ENCODE data around the gene CAPN5.

The CAPN5 gene

GRCh38 chr11:77104727-77105126 is 38.0 kb downstream of the CAPN5 start:
- no peaks in the 10 kb centered on the region for H3K36me3 ChIP-seq (ENCODE audit: insufficient read depth, low read length)
- H3K9ac ChIP-seq (ENCODE audit: low read depth, low read length, poor library complexity, severe bottlenecking), result no peak overlapping the region
- TF ChIP-seq CTCF (conservative IDR thresholded peaks at IDR 0.05; ENCODE audit: low read length), result no peak
- no peak for TF ChIP-seq EZH2phosphoT487 (IDR thresholded peaks at IDR 0.05; ENCODE audit: borderline replicate concordance)
- H3K4me2 ChIP-seq (ENCODE audit: low read depth, low read length, poor library complexity, severe bottlenecking), result no peak overlapping the region
- H3K4me1 ChIP-seq (ENCODE audit: insufficient read depth, low read length, poor library complexity, severe bottlenecking), result peaks cover 8% of the 10 kb centered on the region
- H3K27me3 ChIP-seq (ENCODE audit: insufficient read depth, low read length, poor library complexity, severe bottlenecking), result no peaks in the 10 kb centered on the region
- no peaks in the 10 kb centered on the region for H3F3A ChIP-seq (ENCODE audit: low read depth)
- H3K9me2 ChIP-seq (replicated peaks; ENCODE audit: low read depth, low read length), result no peaks in the 10 kb centered on the region
- H3K4me3 ChIP-seq (ENCODE audit: low read length, poor library complexity, severe bottlenecking), result no peak overlapping the region
- no peaks in the 10 kb centered on the region for H3K9me3 ChIP-seq (ENCODE audit: insufficient read depth, low read depth, low read length)
- H4K20me1 ChIP-seq (ENCODE audit: insufficient read depth, low read length, poor library complexity, severe bottlenecking), result no peaks in the 10 kb centered on the region
- no peaks in the 10 kb centered on the region for H3K79me2 ChIP-seq (ENCODE audit: insufficient read depth, low read length)
- H2AFZ ChIP-seq (ENCODE audit: low read length), result no peak overlapping the region

GRCh38 chr11:77106321-77106720 is 39.5 kb downstream of the CAPN5 start:
- Histone ChIP-seq H2AFZ (ENCODE audit: low read length) (no peak overlapping the region), H3K9ac (ENCODE audit: low read depth, low read length, poor library complexity, severe bottlenecking) (no peak overlapping the region), H3K4me2 (ENCODE audit: low read depth, low read length, poor library complexity, severe bottlenecking) (no peak overlapping the region)

GRCh38 chr11:77106759-77107158 is 40.0 kb downstream of the CAPN5 start:
- no peak overlapping the region for H3K4me2 ChIP-seq (ENCODE audit: low read depth, low read length, poor library complexity, severe bottlenecking)
- TF ChIP-seq EZH2phosphoT487 (IDR thresholded peaks at IDR 0.05; ENCODE audit: borderline replicate concordance), result no peak
- TF ChIP-seq CTCF (conservative IDR thresholded peaks at IDR 0.05; ENCODE audit: low read length), result no peak

More at GRCh38 chr11:77106321-77106720, 39.5 kb downstream of the CAPN5 start:
- Histone ChIP-seq H4K20me1 (ENCODE audit: insufficient read depth, low read length, poor library complexity, severe bottlenecking) (no peaks in the 10 kb centered on the region), H3F3A (ENCODE audit: low read depth) (no peaks in the 10 kb centered on the region), H3K4me1 (ENCODE audit: insufficient read depth, low read length, poor library complexity, severe bottlenecking) (peaks cover 9% of the 10 kb centered on the region), H3K4me3 (ENCODE audit: low read length, poor library complexity, severe bottlenecking) (no peak overlapping the region), H3K9me3 (ENCODE audit: insufficient read depth, low read depth, low read length) (no peaks in the 10 kb centered on the region), H3K36me3 (ENCODE audit: insufficient read depth, low read length) (no peaks in the 10 kb centered on the region), H3K27me3 (ENCODE audit: insufficient read depth, low read length, poor library complexity, severe bottlenecking) (no peaks in the 10 kb centered on the region), H3K79me2 (ENCODE audit: insufficient read depth, low read length) (no peaks in the 10 kb centered on the region), H3K9me2 (replicated peaks; ENCODE audit: low read depth, low read length) (no peaks in the 10 kb centered on the region)
- TF ChIP-seq CTCF (conservative IDR thresholded peaks at IDR 0.05; ENCODE audit: low read length) (no peak), EZH2phosphoT487 (IDR thresholded peaks at IDR 0.05; ENCODE audit: borderline replicate concordance) (no peak)

More at GRCh38 chr11:77106759-77107158, 40.0 kb downstream of the CAPN5 start:
- Histone ChIP-seq H4K20me1 (ENCODE audit: insufficient read depth, low read length, poor library complexity, severe bottlenecking) (no peaks in the 10 kb centered on the region), H2AFZ (ENCODE audit: low read length) (no peak overlapping the region), H3K4me3 (ENCODE audit: low read length, poor library complexity, severe bottlenecking) (no peak overlapping the region), H3F3A (ENCODE audit: low read depth) (no peaks in the 10 kb centered on the region), H3K27me3 (ENCODE audit: insufficient read depth, low read length, poor library complexity, severe bottlenecking) (no peaks in the 10 kb centered on the region), H3K4me1 (ENCODE audit: insufficient read depth, low read length, poor library complexity, severe bottlenecking) (peaks cover 9% of the 10 kb centered on the region), H3K79me2 (ENCODE audit: insufficient read depth, low read length) (no peaks in the 10 kb centered on the region), H3K36me3 (ENCODE audit: insufficient read depth, low read length) (no peaks in the 10 kb centered on the region), H3K9me3 (ENCODE audit: insufficient read depth, low read depth, low read length) (no peaks in the 10 kb centered on the region), H3K9me2 (replicated peaks; ENCODE audit: low read depth, low read length) (no peaks in the 10 kb centered on the region), H3K9ac (ENCODE audit: low read depth, low read length, poor library complexity, severe bottlenecking) (no peak overlapping the region)
